GM21528 (cell line): Measurements from ENCODE around the gene LRP1B.

ENCODE experiments used
- ATAC-seq: cut with Tn5 transposase; IDR thresholded peaks from one replicate; pipeline ENCODE4 v1.9.1; 2021; ENCODE audit warnings: mild to moderate bottlenecking, moderate library complexity; ENCODE audit not compliant: unreplicated experiment, low FRiP score

The LRP1B gene

DNA sequence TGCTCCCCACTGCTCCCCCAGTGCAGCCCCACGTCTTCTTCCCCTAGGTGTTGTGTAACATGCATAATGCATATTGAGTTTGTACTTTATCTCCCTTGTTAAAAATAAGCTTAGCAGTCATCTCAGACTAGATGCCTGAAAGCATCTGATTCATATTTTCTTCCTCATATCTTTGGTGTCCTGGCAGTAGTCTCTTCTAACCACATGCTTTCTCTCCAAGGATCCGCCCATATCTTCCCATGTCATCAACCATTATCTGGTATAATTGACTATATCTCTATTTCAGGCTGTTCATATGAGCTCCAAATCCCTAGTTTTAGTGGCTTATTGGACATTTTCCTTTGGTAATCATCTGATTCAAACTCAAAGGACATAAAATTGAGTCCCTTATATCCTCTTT lies 426.3 kb downstream of the LRP1B start:
- ATAC-seq, result no peak

DNA sequence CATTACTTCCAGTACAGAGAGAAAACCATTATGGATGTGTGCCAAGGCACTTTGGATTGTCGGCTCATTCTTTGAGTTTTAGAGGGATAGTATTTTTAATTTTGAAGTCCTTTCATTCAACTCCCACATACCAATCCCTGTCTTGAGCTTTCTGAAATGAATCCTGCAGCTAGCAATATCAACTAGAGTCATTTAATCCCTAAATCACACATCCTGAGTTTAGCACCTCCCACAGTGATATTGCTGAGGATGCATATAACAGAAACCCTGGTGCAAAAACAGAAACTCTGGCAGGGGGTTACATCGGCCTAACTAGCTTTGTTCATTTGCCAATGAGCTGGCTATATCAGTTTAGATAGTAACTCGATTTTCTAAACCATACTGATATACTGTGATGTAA lies 427.3 kb downstream of the LRP1B start:
- no peak for ATAC-seq

DNA sequence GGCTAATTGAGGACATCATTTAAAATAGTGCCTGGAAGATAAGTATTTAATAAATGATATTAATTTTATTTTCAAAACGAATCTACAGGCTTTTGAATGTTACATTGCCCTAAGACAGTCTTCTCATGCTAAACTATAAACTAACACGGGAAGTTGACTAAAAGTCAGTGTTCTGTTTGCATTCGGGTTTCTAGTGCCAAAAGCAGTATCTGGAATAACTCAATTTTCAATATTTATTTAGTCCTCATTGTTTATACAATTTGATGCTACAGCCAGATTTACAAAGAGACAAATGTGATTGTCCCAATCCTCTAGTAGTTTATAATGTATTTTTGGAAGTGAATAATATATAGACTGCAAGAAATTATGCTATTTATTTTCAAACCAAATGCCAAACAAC lies 429.2 kb downstream of the LRP1B start:
- ATAC-seq, result no peak

DNA sequence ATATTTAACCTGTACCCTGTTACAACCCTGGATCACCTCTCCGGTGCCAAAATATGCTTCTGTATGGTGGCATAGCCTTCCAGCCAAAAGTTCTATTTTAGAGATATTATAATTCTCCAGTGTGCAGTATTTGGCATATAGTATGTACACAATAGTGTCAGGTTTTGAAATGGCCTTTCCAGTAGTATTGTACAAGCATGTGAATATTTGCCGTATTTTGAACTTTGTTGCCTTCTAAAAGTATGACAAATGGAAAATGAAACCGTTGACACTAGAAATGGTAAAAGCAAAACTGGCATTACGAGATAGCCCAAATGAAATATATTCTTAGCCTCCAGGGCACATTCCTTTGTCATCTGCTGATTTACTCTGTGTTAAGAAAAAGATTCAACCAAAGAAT lies 431.2 kb downstream of the LRP1B start:
- no peak for ATAC-seq

DNA sequence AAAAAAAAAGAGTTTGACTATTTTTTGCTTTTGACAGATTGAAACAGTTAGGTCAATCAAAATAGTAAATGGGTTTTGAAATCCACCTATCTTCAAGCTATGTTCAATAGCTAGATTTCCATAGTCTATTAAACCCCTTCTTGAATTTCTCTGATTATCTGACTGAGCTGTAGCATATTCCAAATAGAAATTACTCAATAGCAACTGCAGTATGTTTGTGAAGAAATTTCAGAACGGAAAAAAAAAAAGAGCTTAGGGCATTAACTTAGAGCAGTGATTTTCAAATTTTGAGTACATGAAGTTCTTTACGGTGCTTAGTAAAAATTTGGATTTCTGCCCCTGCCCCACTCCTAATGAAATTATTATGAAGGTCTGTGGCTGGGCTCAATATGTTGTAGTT lies 432.3 kb downstream of the LRP1B start:
- no peak for ATAC-seq

DNA sequence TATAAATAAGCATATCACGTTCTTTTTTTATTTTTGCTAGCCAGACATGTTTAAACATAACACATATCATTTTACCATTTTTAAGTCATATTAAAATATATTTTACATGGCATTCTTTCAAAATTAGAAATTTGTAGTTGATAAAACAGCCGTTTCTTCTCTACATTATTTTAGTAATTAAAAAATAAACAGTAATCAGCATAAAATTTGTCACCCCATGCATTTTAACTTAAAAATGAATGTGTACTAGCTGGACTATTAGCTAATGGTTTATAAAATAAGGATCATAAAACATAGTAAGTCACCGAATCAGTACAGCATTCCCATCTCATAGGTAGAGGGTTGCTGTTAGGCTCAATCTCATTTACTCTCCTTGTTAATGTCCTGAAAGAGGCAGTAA lies 433.8 kb downstream of the LRP1B start:
- no peak for ATAC-seq

DNA sequence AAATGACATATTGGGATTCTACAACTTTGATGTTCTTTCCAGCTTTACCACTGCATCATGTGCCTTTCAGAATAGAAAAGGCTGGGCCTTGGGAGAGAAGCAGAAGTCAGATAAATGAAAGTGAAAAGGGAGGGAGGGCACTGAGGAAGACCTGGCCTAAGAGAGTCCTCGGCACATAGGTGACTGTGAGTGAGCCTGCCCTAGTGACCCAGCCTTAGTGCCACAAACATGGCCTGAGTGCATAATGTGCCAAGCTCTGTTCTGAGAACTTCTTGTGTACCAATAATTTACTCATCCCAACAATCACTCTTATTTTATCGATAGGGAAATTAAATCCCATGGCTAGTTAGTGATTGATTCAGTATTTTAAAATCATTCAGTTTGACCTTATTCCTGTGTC lies 436.6 kb downstream of the LRP1B start:
- ATAC-seq, result no peak

DNA sequence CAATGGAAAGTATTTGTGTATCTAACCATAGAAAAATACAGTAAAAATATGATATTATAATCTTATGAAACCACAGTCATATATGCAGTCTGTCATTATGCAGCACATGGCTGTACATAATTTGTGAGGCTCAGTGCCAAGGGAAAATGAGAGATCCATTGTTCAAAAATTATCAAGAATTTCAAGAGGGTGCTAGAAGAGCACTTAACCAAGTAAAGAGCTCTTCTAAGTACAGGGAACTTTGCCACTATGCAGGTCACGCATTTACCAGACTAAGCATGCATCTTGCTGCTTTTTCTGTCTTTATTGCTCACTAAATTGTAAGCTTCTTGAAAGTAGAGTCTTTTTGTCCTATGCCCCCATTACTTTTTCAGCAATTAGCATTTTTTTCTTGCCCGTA lies 438.0 kb downstream of the LRP1B start:
- no peak for ATAC-seq

DNA sequence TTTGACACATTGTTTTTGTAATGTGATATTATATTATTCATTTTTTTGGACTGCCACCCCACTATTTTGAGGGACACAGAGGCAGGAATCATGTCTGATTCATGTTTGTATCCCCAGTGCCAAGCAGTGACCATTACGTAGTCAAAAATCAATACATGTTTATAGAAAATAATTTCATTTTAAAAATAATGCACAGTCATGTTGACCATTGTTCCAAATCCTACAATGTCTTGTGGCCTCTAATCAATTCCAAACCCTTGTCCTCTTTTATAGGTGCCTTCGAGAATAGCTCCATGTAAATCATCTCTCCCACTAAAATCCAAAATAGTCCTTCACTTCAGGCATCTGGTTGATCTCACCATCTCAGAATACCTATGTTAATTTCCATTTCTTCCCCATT lies 454.7 kb downstream of the LRP1B start:
- no peak for ATAC-seq

DNA sequence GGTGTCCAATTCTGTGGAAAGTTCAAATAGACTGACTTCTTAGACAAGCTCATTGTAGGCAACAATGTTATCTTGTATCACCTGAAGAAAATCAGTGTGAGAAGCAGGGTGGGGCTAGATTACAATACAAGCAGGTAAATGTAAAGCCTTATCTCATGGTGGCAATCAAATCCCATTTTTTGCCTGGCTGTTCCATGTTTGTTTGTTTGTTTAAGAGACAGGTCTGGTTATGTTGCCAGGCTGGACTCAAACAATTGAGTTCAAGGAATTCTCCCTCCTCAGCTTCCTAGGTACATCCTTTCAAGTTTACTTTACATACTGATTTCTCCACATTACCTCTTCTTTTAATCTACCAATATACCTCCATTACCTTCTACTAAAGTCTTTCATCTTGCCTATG lies 464.6 kb downstream of the LRP1B start:
- ATAC-seq, result no peak

DNA sequence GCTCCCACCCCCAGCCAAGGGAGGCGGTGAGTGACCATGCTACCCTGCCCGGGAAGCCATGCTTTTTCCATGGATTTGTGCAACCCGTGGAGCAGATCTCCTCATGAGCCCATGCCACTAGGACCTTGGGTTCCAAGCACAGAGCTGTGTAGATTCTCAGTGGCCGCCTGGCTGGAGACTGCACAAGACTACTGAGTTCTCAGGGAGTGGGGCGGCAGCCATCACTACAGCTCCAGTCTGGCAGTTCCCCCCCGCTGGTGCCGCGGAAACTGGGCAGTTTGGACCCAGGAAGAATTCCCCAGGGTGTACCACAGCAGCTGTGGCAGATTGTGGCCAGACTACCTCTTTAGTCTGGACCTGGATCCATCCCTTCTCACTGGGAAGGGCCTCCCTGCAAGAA lies 470.6 kb downstream of the LRP1B start:
- ATAC-seq, result no peak

DNA sequence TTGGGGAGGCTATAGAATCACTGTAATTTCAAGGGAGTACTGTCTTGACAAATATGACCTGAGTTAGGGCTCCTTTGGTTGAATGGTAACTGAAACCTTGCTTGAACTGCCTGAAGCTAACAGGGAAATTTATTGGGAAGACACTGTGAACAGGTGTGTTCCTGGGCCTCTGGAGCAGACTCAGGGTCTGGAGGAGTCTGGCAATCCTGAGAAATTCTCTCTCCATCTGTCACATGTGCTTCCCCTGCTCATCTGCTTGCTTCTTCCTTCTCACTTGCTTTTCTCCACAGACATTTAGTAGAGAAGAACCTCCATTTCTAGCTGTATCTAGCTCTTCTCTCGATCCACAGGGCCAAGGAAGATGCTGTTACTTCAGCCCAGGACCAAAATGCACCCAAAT lies 476.5 kb downstream of the LRP1B start:
- ATAC-seq, result no peak

DNA sequence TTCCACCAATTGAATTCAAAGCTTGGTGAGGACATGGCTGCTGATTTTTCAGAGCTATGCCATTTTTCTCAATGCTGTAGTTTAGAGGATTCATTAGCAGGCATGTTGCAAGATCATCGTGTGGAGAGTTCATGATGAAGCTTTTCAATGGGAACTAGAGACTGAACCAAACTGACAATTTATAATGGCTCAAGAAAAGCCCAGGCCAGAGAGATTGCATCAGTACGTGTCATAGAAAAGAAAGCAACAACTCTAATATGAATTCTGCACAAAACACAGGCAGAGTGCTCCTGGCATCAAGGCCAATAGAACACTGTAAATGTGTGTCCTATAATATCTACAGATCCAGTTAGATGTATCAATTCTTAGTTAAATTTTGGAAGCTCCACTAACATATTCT lies 477.6 kb downstream of the LRP1B start:
- no peak for ATAC-seq

DNA sequence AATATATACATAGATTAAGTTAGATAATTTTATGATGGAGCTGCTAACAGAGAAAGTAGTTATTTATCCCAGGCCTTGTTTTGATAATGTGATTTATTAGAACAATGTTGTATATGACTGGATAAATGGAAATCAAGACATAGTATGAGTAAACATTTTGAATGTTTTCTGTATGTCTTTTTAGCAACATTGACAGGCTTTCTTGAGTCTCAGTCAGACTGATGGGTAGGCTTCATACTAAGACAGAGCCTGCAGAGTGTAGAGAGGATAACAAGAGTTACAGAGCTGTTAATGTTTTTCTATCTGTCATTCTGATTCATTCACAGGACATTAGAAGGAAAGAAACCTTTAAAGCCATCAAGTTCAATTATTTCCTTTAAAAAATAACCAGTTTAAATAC lies 478.5 kb downstream of the LRP1B start:
- no peak for ATAC-seq

DNA sequence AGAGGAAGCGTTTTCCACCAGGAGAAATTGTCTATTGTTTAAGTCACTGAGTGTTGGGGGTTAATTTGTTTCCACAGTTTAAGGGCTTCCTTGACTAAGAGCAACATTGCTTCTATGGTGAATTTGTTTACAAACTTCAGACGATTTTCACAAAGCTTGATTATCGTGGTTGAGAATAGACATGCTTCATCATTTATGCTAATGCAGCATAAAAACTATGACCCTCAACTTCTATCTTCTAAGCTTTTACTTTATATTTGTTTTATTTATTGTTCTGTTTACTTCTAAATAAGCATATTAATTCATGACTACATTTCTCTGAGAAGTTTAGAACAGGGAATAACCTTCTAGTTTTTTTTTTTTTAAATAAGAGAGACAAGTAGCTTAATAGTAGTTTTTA lies 483.5 kb downstream of the LRP1B start:
- ATAC-seq, result no peak

DNA sequence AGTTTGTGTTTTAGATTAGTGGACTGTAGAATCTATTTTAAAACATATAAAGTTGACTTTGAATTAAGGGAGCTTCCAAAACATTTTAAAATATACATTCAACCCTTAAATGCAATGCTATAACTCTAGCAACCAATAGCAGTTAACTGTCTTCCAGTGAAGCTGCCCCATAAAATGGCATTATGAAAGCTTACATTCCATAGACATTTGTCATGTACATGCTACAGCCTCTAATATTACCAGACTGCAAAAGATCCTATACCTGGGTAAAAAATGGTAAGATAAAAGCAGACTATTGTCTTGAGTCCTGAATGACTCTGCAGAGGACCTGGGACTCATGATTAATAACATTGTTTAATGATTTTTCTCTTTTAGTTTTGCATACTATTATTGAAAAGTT lies 489.4 kb downstream of the LRP1B start:
- ATAC-seq, result no peak

DNA sequence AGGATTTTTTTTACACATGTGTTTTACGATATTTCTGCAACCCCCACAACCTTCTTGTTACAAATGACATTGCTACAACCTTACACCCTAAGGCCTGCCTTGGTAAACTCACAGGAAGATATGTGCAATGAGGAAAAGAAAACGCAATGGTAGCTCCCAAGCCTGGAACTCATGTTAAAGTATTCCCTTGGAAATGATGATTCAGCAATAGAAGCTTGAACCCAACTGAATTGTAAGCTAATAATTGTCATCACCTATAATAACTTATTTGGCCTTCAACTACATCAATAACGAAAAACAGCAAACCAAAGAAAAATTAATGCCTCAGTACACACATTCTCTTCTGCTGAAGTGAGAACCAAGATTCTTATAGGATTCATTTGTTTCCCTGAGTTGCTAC lies 491.0 kb downstream of the LRP1B start:
- ATAC-seq, result no peak

DNA sequence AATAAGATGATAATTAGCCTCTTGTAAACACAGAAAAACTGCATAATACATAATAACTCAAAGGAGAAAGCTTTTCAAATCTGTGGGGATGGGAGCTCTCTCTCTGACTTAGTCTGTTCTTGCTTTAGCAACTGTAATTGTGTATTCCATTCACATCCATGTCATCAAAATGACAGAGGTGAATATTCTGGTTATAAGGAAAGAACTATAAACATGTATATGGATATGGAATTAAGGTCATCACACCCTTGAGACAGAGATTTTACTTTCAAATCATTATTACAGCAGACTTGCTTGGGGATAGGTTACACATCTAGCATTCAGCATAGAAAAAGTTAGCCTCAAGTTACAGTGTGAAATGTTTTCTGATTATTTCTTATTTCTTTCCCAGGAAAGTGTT lies 497.7 kb downstream of the LRP1B start:
- no peak for ATAC-seq

DNA sequence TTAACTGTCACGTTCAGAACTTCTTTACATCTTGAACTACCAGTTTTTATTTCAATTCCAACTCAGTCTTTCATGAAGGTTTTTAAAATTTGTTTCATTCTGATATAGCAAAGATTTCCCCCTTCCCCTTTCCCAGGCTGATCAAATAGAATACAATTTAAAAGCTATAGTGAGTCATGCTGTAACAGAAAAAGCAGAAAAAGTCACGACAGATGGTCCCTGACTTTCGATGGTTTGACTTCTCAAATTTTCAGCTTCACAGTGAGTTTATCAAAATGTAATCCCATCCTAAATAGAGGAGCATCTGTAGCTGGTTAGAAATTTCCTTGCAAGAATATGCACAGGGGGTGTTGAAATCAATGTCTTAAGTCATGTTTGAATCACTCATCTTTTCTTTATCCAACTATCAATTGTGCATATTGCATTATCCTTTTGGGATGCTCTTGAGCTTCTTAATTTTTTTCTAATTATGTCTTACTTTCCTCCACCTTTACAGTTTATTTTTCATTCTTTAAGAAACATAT lies 500.3 kb downstream of the LRP1B start:
- no peak for ATAC-seq

DNA sequence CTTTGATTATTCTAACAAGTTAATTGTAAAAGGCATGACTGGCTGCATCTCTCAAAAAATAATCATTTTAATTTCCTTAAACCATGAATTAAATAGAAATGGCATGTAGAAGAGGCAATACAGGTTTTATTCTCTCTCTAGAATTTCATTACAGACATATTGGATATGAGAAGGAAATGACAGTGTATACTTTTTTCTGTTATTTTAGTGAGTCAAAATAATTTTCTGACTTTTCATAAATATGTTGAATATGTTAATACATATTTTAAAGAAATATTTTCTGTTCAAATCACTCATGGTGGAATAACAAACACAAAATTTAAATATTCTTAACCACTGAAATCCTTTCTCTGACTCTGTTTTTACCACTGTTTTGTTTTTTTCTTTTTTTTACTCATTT lies 510.4 kb downstream of the LRP1B start:
- no peak for ATAC-seq

DNA sequence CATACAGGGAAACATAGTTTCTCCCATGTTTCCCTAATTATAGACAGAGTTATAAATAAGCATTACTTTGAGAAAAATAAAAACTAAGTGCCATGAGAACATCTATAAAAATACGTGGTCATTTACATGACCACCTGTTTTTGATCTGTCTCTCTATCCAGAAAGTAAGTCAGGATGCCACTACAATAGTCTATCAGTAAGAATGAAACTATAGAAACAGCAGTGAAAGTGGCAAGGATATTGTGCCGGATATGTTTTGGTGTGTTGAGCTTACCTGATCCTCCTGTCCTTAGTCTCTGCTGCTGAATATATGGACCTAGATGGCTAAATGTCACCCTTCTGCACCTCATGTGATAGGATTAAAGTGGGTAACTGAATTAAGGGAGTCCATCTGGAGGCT lies 512.4 kb downstream of the LRP1B start:
- ATAC-seq, result no peak

DNA sequence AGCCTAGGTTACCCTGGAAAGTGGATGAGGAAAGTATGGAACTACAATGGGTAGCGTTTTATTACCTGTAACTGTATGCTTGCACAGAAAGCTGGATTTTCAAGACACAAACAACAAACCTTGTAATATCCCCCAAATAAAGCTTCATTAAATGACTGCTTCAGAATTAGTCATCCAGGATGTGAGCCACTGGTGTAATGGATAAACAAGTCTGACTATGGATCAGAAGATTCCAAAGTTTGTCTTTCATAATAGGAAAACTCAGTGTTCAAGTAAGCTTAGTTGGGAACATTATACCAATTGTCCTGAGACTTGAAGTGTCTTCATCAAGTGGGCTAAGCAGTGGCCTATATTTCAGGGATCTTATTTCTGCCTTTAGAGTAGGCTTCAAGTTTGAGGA lies 518.8 kb downstream of the LRP1B start:
- no peak for ATAC-seq

DNA sequence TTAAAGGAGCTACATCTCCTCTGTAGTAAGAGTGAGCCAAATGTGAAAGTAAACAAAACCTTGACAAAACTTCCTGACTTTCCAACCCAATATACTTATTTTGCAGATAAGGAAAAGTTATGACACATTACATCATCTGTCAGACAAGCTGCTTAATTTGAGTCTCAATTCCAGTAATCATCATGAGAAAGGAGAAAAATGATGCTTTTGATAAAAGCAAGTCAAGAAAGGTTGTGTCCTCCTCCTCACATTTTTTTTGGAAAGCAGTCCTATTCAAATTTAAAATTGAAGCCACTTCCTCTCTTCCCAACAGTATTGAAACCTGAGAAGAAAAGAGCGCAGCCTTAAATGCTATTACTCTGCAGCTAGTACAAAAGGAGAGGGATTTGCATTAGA lies 519.6 kb downstream of the LRP1B start:
- no peak for ATAC-seq
